LNCAP (cell line): Measurements from ENCODE around the gene FBXL16.

Experiments
- TF ChIP-seq, protein P1 (sequence below): fragments of 450-650 bp; IDR thresholded peaks from 2 replicates; pipeline ENCODE4 v1.5.1; 2017; ENCODE audit warnings: mild to moderate bottlenecking

Gene FBXL16

GRCh38 chr16:678858-679813 lies 26.5 kb downstream of the FBXL16 start:
- TF ChIP-seq, protein P1, sequence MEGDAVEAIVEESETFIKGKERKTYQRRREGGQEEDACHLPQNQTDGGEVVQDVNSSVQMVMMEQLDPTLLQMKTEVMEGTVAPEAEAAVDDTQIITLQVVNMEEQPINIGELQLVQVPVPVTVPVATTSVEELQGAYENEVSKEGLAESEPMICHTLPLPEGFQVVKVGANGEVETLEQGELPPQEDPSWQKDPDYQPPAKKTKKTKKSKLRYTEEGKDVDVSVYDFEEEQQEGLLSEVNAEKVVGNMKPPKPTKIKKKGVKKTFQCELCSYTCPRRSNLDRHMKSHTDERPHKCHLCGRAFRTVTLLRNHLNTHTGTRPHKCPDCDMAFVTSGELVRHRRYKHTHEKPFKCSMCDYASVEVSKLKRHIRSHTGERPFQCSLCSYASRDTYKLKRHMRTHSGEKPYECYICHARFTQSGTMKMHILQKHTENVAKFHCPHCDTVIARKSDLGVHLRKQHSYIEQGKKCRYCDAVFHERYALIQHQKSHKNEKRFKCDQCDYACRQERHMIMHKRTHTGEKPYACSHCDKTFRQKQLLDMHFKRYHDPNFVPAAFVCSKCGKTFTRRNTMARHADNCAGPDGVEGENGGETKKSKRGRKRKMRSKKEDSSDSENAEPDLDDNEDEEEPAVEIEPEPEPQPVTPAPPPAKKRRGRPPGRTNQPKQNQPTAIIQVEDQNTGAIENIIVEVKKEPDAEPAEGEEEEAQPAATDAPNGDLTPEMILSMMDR: no peak

GRCh38 chr16:678209-678857 lies 27.3 kb downstream of the FBXL16 start:
- TF ChIP-seq, protein P1: no peak

DNA sequence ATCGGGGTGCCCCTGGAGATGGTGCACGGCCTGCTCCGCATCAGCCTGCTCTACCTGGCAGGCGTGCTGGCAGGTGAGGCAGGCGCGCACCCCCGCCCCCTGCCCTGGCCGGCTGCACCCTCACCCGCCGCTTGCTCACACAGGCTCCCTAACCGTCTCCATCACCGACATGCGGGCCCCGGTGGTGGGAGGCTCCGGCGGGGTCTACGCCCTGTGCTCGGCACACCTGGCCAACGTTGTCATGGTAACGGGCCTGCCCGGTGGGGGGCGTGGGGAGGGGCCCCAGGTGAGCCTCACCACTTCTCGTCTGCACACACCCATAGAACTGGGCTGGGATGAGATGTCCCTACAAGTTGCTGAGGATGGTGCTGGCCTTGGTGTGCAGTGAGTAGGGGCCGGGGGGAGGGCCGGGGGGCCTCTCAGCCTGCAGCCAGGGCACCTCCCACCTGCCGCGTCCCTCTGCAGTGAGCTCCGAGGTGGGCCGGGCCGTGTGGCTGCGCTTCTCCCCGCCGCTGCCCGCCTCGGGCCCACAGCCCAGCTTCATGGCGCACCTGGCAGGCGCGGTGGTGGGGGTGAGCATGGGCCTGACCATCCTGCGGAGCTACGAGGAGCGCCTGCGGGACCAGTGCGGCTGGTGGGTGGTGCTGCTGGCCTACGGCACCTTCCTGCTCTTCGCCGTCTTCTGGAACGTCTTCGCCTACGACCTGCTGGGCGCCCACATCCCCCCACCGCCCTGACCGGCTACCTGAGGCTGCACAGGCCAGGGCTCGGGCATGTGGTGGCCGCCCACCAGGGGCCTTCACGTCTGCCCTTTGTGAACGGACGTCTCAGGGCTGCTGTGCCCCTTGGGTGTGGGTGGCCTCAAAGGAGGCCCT lies 28.0 kb downstream of the FBXL16 start:
- TF ChIP-seq, protein P1: no peak

DNA sequence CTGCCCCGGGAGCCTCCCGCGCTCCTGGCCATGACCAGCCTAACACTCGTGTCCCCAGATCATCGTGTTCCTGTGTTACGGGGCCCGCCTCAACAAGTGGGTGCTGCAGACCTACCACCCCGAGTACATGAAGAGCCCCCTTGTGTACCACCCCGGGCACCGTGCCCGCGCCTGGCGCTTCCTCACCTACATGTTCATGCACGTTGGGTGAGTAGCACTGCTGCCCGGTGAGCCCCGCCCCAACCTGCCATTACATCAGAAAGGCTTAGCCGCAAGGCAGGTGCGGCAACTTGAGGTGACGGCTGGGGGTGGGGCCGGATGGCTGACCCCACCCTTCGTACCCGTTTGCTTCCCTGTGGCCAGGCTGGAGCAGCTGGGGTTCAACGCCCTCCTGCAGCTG lies 28.7 kb downstream of the FBXL16 start:
- TF ChIP-seq, protein P1: no peak

- TF ChIP-seq, protein P1: no peak
Measured at GRCh38 chr16:676565-676902, 29.1 kb downstream of the FBXL16 start.

DNA sequence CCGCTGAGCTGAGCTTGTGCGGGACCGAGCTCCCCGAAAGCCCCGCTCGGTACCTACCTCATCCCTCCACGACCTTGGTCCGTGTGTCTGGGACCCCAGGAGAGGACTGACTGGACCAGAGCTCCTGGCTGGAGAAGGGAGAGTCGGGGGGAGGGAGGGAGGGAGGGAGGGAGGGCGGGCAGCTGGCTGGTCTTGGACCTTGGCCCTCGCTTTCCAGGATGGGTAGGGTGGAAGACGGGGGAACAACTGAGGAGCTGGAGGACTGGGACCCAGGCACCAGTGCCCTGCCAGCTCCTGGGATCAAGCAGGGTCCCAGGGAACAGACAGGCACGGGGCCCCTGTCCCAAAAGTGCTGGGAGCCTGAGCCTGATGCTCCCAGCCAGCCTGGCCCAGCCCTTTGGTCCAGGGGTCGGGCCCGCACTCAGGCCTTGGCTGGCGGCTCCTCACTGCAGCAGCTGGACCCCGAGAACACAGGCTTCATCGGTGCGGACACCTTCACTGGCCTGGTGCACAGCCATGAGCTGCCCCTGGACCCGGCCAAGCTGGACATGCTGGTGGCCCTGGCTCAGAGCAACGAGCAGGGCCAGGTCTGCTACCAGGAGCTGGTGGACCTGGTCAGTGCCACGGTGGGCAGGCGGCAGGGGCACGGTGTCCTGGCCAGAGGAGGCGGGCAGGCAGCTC lies 29.6 kb downstream of the FBXL16 start:
- TF ChIP-seq, protein P1: no peak
